Vagina (tissue), 2 donors: ENCODE measurements around the gene TMEM39B.

Source experiments
- CTCF ChIP-seq, 3 experiments: fragments of 450-650 bp in 2 of 3; fragments of 200-600 bp in 1 of 3; sonication (generic) in 1 of 3; IDR thresholded peaks; one replicate each; pipeline ENCODE4 v1.5.1; 2017 to 2019; ENCODE audit warnings: antibody characterized with exemption in 3 of 3, mild to moderate bottlenecking in 2 of 3, moderate library complexity in 2 of 3
- POLR2A ChIP-seq, 2 donors: fragments of 450-650 bp; IDR thresholded peaks; one replicate each; pipeline ENCODE4 v1.6.1; 2017; ENCODE audit warnings: antibody characterized with exemption in 2 of 2, mild to moderate bottlenecking in 2 of 2, moderate library complexity in 2 of 2

- no peak for TF ChIP-seq CTCF (IDR thresholded peaks at IDR 0.05)
- TF ChIP-seq POLR2A (IDR thresholded peaks at IDR 0.05), result no peak
These were observed 22.2 kb downstream of the TMEM39B start for GRCh38 chr1:32094746-32095521.
